Loucy (cell line): ENCODE data around the gene INPP4A.

ENCODE experiments used
- EZH2phosphoT487 ChIP-seq: fragments of 200-600 bp; IDR thresholded peaks from 2 replicates; pipeline ENCODE4 v1.6.1; 2018; ENCODE audit warnings: antibody characterized with exemption, mild to moderate bottlenecking, moderate library complexity, borderline replicate concordance
- TF ChIP-seq, protein P1 (sequence below): fragments of 200-600 bp; sonication (generic); conservative IDR thresholded peaks from 2 replicates; pipeline ENCODE4 v1.5.1; 2014; ENCODE audit warnings: mild to moderate bottlenecking, antibody characterized with exemption, low read length

DNA sequence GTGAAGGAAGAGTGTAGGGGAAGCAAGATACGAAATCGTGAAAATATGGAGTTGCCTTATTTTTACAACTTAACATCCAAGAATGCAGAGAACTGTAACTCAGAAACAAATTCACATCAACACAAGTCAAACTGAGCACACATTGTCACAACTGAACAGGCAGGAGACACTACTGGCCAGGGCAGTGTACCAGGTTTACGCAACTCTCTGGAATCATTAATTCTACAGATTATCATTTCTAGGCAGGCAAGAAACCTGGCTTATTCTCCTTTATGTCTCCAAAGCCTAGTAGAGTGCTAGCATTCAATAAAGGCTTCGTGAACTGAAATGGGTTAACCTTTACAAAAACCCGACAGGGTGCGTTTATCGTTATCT is 163.1 kb downstream of the INPP4A start:
- TF ChIP-seq, protein P1, sequence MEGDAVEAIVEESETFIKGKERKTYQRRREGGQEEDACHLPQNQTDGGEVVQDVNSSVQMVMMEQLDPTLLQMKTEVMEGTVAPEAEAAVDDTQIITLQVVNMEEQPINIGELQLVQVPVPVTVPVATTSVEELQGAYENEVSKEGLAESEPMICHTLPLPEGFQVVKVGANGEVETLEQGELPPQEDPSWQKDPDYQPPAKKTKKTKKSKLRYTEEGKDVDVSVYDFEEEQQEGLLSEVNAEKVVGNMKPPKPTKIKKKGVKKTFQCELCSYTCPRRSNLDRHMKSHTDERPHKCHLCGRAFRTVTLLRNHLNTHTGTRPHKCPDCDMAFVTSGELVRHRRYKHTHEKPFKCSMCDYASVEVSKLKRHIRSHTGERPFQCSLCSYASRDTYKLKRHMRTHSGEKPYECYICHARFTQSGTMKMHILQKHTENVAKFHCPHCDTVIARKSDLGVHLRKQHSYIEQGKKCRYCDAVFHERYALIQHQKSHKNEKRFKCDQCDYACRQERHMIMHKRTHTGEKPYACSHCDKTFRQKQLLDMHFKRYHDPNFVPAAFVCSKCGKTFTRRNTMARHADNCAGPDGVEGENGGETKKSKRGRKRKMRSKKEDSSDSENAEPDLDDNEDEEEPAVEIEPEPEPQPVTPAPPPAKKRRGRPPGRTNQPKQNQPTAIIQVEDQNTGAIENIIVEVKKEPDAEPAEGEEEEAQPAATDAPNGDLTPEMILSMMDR = no peak
- no peak for TF ChIP-seq EZH2phosphoT487
